ENCODE results near the gene EXOSC10.
"Not testable (repeated sequence)": the region's sequence is repeated elsewhere in the genome, so short reads cannot be mapped to it uniquely, and the experiment has no call there.

EXOSC10 gene

GRCh38 chr1:11059968-11060830 is 39.5 kb downstream of the EXOSC10 start, which contains the start of gene SRM:
Gene SRM, minus strand, starts transcription at chr1:11060018. Its CDS starts 75 bp downstream, at chr1:11059943.
- peak; percentile 87 for DNase-seq

GRCh38 chr1:11059155-11059967 is 40.3 kb downstream of the EXOSC10 start:
- DNase-seq: no peak

- DNase-seq: no peak
Observed at GRCh38 chr1:11058595-11059154, 41.0 kb downstream of the EXOSC10 start.

- DNase-seq: no peak
Observed at GRCh38 chr1:11058026-11058425, 41.6 kb downstream of the EXOSC10 start.

- no peak for DNase-seq
Observed at GRCh38 chr1:11057477-11057876, 42.2 kb downstream of the EXOSC10 start.

- DNase-seq: no peak
Observed at GRCh38 chr1:11056504-11056903, 43.2 kb downstream of the EXOSC10 start.

DNA sequence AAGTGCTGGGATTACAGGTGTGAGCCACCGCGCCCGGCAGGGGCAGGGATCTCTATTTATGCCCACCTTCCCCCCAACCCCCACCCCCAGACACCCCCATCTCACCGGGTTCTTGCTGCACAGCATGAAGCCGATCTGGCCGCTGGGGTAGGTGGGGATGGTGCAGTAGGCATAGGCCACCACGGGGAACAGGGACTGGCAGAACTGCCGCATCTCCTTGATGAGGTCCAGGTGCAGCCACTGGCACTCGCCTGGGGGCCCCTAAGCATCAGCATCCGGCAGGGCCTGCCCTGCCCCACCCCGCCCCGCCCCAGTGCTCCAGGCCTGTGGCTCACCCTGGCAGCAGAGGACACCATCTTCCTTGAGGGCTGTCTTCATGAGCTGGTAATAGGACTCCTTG is 44.0 kb downstream of the EXOSC10 start:
- DNase-seq: no peak

GRCh38 chr1:11054666-11055065 is 45.0 kb downstream of the EXOSC10 start:
- no peak for DNase-seq

DNA sequence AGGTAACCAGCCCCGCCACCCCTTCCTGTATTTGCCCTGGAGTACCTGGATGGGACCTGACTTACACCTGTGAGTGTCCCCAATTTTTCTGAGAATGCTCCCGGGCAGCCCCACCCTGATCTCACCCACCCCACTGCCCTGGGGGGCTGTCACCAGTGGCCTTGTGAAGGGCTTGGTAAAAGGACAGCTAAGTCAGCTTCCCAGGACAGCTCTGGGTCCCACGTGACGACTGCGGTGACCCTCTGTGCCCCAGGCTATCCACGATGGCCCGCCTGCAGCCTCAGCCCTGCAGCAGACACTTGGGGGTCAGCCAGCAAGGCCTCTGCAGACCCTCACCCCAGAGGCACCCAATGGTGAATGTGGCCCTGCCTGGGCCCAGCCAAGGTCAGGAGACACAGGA is 45.5 kb downstream of the EXOSC10 start:
- no peak for DNase-seq

GRCh38 chr1:11053758-11054137 is 45.9 kb downstream of the EXOSC10 start:
- DNase-seq: no peak

DNA sequence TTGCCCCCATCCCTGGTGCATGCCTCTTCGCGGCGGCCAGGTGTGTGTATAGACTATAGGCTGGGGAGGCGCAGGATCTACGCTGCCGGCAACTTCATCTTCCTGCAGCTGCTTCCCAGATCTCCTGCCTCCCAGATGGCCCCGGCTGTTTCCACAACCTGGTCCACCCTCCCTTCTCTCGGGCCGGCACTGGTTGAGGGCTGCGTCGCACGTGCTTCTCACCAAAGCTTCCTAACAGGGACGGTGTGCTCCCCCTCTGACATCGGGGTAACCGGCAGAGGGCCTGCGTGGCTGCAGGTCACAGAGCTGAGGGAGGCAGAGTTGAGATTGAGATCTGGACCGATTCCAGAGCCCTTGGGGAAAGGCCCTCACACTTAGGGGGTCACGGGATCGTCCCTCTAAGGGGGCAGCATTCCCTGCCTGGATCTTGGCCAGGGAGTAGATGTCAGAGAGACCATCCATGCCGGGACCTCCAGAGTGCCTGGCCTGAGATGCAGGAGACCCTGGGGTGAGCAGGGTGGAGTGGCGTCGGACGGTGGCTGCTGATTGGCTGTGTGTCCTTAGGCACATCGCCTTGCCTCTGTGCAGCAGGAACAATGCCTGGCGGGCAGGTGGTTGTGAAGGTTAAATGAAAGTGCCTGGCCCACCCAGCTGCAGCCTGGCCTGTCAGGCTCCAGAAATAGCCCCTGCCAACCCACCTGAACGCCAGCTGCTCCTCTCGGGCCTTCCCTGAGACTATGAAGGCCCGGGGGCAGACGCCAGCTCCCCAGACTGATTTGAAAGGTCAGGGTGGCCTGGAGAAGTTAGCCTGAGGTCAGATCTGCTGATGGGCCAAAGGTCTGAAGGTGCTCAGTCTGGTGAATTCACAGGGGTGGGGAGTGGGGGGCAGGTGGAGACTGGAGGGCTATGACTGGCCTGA is 46.6 kb downstream of the EXOSC10 start:
- DNase-seq: no peak

- DNase-seq: no peak
Observed at GRCh38 chr1:11051781-11052511, 47.7 kb downstream of the EXOSC10 start.

GRCh38 chr1:11051121-11051520 is 48.5 kb downstream of the EXOSC10 start:
- DNase-seq: not testable (repeated sequence)

DNA sequence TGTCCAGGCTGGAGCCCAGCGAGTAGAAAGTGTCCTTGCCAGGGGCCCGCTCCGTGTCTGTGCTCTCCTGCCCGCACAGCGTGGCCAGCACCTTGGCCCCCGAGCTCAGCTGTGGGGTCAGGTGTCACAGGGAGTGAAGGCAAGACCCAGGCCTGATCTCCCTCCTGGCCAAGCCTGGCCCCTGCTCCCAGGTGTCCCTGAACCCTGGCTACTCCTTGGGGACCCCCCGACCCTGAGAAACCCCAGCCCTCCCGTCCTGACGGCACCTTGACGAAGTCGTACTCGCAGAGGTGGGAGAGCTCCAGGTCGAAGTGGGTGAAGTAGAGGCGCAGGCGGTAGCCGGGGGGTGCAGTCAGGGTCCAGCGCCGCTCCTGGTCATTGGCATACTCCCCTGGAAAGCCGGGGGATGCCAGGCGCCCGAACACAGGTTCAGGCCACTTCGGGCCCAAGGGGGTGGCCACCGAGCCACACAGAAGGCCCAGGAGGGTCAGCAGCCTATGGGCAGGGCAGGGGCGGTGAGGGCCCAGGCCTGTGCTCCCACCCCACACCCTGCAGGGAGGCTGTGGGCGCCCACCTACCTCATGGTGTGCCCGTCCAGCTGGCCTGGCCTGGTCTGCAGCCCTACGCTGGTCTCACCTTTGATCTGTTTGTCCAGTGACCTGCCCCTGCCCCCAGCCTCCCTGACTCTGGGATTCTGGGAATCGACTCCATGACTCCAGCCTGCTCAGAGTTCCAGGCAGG is 52.9 kb downstream of the EXOSC10 start, which contains the start of gene MASP2:
Gene MASP2 (minus strand): TSS at position 615 of the 741 bp plus-strand sequence. CDS start 32 bp downstream, at position 583.
- DNase-seq: no peak

- no peak for DNase-seq
Observed at GRCh38 chr1:11046270-11046566, 53.5 kb downstream of the EXOSC10 start.

GRCh38 chr1:11045428-11046269 is 54.0 kb downstream of the EXOSC10 start:
- no peak for DNase-seq

DNA sequence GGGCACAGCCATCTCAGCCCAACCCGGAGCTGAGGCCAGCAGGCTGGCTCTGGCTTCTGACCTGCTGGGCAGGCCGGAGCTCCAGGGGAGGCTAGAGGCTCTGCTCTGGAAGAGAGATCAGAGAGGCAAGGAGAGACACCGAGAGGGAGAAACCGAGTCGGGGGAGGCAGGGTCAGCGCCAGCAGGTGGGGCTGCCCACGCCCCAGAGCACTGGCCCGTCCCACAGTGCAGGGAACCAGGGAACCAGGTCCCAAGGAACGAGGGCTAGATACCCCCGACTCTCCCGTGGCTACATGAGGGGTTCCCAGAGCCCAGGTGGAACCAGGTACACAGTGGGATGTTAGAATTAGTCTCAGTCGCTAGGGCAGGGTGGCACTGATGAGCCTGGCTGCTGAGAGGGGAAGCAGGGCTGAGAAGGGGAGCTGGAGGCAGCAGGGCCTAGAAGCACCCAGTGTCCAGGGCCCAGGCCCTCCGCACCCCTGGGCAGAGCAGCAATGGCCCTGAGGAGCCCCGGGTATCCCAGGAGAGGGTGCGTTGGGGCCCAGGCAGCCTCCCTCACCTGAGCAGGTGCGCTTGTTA is 54.7 kb downstream of the EXOSC10 start:
- DNase-seq: no peak

- DNase-seq: no peak
Observed at GRCh38 chr1:11044086-11044848, 55.4 kb downstream of the EXOSC10 start.

All from activated gamma-delta T cell (primary cell).